ENCODE measurements around the gene PARD6A.

- TF ChIP-seq POLR2AphosphoS5 (IDR thresholded peaks at IDR 0.05) (no peak), CTCF (IDR thresholded peaks at IDR 0.05) (no peak), POLR2A (IDR thresholded peaks at IDR 0.05) (no peak)
These were observed 38.5 kb downstream of the PARD6A start for GRCh38 chr16:67699265-67699664.
